Lower leg skin (tissue), 3 donors: ENCODE data around the gene CNIH3.

Source experiments
- POLR2A ChIP-seq, 2 donors: fragments of 450-650 bp; IDR thresholded peaks; one replicate each; pipeline ENCODE4 v1.6.1; 2016 to 2017; ENCODE audit warnings: antibody characterized with exemption in 2 of 2, mild to moderate bottlenecking in 1 of 2, moderate library complexity in 1 of 2
- TF ChIP-seq, protein P1 (sequence below), 3 donors: fragments of 450-650 bp; IDR thresholded peaks; one replicate each; pipeline ENCODE4 v1.5.1; 2016; ENCODE audit warnings: antibody characterized with exemption in 3 of 3, mild to moderate bottlenecking in 3 of 3, moderate library complexity in 2 of 3

- TF ChIP-seq, protein P1, sequence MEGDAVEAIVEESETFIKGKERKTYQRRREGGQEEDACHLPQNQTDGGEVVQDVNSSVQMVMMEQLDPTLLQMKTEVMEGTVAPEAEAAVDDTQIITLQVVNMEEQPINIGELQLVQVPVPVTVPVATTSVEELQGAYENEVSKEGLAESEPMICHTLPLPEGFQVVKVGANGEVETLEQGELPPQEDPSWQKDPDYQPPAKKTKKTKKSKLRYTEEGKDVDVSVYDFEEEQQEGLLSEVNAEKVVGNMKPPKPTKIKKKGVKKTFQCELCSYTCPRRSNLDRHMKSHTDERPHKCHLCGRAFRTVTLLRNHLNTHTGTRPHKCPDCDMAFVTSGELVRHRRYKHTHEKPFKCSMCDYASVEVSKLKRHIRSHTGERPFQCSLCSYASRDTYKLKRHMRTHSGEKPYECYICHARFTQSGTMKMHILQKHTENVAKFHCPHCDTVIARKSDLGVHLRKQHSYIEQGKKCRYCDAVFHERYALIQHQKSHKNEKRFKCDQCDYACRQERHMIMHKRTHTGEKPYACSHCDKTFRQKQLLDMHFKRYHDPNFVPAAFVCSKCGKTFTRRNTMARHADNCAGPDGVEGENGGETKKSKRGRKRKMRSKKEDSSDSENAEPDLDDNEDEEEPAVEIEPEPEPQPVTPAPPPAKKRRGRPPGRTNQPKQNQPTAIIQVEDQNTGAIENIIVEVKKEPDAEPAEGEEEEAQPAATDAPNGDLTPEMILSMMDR (IDR thresholded peaks at IDR 0.05) = no peak
- no peak for TF ChIP-seq POLR2A (IDR thresholded peaks at IDR 0.05)
Measured at GRCh38 chr1:224623743-224624333, 7.7 kb downstream of the CNIH3 start.
